ENCODE results near the gene MYBPC2.

The MYBPC2 gene

DNA sequence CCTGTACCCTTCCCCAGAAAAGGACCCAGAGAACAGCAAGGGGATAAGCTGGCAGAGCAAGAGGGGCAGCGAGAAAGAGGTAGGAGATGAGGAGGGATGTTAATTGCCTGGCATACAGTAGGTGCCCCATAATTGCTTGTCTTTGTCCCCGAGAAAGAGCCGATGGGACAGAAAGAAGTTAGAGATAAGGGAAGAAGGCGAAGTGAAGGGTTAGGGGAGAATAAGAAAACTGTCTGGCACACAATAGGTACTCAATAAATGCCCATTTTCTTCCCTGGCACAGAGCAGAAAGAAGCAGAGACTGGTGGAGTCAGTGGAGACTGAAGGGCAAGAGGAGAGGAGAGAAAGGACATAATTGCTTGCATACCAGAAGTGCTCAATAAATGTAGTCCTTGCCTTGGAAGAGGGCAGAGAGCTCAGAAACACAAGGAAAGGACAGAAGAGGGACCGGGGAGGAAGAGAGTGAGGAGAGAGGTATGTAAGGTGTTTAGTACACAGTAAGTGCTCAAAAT, 62.4 kb downstream of the MYBPC2 start:
- Histone ChIP-seq H4K8ac (ENCODE audit: low read depth, low read length) (no peak overlapping the region), H3K4me1 (ENCODE audit: control insufficient read depth in 1 of 2, insufficient read depth in 2 of 2, low read length in 2 of 2) (peaks cover 9 to 20% of the 10 kb centered on the region in 2 experiments), H2BK12ac (ENCODE audit: low read length) (no peak overlapping the region), H3K27me3 (ENCODE audit: insufficient read depth, low read length) (peaks cover 2% of the 10 kb centered on the region), H3K18ac (ENCODE audit: low read length) (no peak overlapping the region), H3K79me2 (ENCODE audit: control insufficient read depth, insufficient read depth, low read length, poor library complexity) (peaks cover 2% of the 10 kb centered on the region), H3K23ac (ENCODE audit: low read length) (no peak overlapping the region), H2BK5ac (ENCODE audit: low read depth, low read length, poor library complexity) (no peak overlapping the region), H3K4ac (ENCODE audit: low read depth, low read length) (no peak overlapping the region), H3K4me2 (ENCODE audit: low read length) (no peak overlapping the region), H3K14ac (ENCODE audit: low read length) (no peak overlapping the region), H2BK120ac (ENCODE audit: insufficient read depth, low read length, poor library complexity) (no peak overlapping the region), H3K9ac (ENCODE audit: low read length) (no peak overlapping the region), H3K9me3 (ENCODE audit: insufficient read depth, low read depth, low read length) (peaks cover 4% of the 10 kb centered on the region), H3K27ac (ENCODE audit: low read depth, low read length) (no peak overlapping the region), H4K12ac (ENCODE audit: low read depth, low read length) (no peak overlapping the region), H4K91ac (ENCODE audit: low read depth, low read length) (no peak overlapping the region), H2AFZ (ENCODE audit: insufficient read depth, low read length, poor library complexity) (no peak overlapping the region), H3K36me3 (ENCODE audit: control insufficient read depth in 1 of 2, insufficient read depth in 2 of 2, low read length in 2 of 2) (peaks cover 4% of the 10 kb centered on the region in 2 experiments), H2AK5ac (ENCODE audit: low read length) (no peak overlapping the region), H3K79me1 (ENCODE audit: low read length) (peaks cover 12% of the 10 kb centered on the region), H3K4me3 (ENCODE audit: low read depth, low read length) (no peak overlapping the region)
- no peak for DNase-seq
- no CpG with 5 or more reads among the region's 5 CpGs for WGBS (ENCODE audit: extremely low coverage, insufficient coverage, insufficient read length)

DNA sequence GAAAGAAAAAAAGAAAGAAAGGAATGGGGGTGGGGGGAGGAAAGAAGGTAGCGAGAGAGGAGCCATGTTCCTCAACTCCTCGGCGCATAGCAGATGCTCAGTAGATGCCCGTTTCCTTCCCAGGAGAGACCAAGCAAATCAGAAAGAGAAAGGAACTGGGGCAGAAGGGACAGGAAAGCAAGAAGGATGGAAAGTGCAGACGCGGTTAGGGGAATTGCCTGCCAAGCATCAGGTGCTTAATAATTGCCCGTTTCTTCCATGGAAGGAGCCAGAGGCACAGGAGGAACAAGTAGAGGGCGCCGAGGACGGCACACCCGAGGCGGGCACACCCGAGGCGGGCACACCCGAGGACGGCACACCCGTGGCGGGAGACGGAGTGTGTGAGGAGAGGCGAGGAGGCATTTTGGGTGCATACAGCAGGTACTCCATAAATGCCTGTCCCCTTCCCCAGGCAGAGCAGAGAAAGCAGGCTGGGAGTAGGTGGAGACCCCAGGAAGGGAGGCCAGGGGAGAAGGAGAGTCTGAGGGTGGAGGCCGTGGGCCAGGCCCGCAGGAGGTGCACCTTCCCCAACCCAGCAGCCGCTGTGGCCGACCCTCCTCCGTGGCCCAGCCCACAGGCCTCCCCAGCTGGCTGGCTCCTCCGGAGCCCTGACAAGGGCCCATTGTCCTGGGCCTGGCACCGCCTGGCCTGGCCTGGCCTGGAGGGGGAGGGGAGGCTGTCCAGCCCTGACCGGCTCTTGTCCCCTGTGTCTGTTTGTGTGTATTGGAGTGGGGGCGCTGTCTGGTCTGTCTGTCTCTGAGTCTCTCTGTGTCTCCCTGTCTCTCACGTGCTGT, 63.7 kb downstream of the MYBPC2 start:
- DNase-seq: no peak
- no CpG with 5 or more reads among the region's 30 CpGs for WGBS (ENCODE audit: extremely low coverage, insufficient coverage, insufficient read length)
- peak overlapping the region; percentile 17 for H3K4me2 ChIP-seq (ENCODE audit: low read length)
- H3K79me2 ChIP-seq (ENCODE audit: control insufficient read depth, insufficient read depth, low read length, poor library complexity): peaks cover 3% of the 10 kb centered on the region
- H3K23ac ChIP-seq (ENCODE audit: low read length): no peak overlapping the region
- peak overlapping the region; percentile 74 for H4K91ac ChIP-seq (ENCODE audit: low read depth, low read length)
- H3K4me1 ChIP-seq (ENCODE audit: control insufficient read depth in 1 of 2, insufficient read depth in 2 of 2, low read length in 2 of 2): peaks cover 20 to 28% of the 10 kb centered on the region in 2 experiments
- no peaks in the 10 kb centered on the region for H3K9me3 ChIP-seq (ENCODE audit: insufficient read depth, low read depth, low read length)
- H2AFZ ChIP-seq (ENCODE audit: insufficient read depth, low read length, poor library complexity): no peak overlapping the region
- no peaks in the 10 kb centered on the region for H3K36me3 ChIP-seq (ENCODE audit: control insufficient read depth in 1 of 2, insufficient read depth in 2 of 2, low read length in 2 of 2)
- H4K8ac ChIP-seq (ENCODE audit: low read depth, low read length): no peak overlapping the region
- no peak overlapping the region for H4K12ac ChIP-seq (ENCODE audit: low read depth, low read length)
- no peak overlapping the region for H3K14ac ChIP-seq (ENCODE audit: low read length)
- no peak overlapping the region for H3K18ac ChIP-seq (ENCODE audit: low read length)
- no peak overlapping the region for H2BK5ac ChIP-seq (ENCODE audit: low read depth, low read length, poor library complexity)
- H2BK120ac ChIP-seq (ENCODE audit: insufficient read depth, low read length, poor library complexity): peak overlapping the region; percentile 19
- peak overlapping the region; percentile 1 for H2AK5ac ChIP-seq (ENCODE audit: low read length)
- H3K9ac ChIP-seq (ENCODE audit: low read length): no peak overlapping the region
- H2BK12ac ChIP-seq (ENCODE audit: low read length): peak overlapping the region; percentile 0
- H3K4ac ChIP-seq (ENCODE audit: low read depth, low read length): no peak overlapping the region
- H3K27ac ChIP-seq (ENCODE audit: low read depth, low read length): no peak overlapping the region
- peaks cover 20% of the 10 kb centered on the region for H3K79me1 ChIP-seq (ENCODE audit: low read length)
- no peak overlapping the region for H3K4me3 ChIP-seq (ENCODE audit: low read depth, low read length)
- no peaks in the 10 kb centered on the region for H3K27me3 ChIP-seq (ENCODE audit: insufficient read depth, low read length)

DNA sequence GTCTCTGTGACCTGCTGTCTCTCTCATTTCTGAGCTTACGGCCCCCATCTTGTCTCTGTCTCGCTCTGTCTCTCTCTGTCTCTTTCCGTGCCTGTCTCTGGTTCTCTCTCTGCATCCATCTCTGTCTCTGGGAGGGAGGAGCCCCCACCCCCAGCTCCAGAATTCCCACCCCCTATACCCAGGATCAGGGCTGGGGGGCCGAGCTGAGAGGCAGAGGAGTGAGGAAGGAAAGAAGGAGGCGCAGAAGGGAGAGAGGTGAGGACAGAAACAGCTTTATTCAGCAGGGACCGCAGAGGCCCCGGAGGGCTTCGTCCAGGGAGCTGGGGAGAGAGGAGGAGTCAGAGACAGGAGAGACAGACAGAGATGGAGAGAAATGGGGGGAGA, 64.3 kb downstream of the MYBPC2 start:
- Histone ChIP-seq H3K4ac (ENCODE audit: low read depth, low read length) (peak overlapping the region; percentile 15), H2AFZ (ENCODE audit: insufficient read depth, low read length, poor library complexity) (no peak overlapping the region), H3K4me2 (ENCODE audit: low read length) (peak overlapping the region; percentile 17), H3K9me3 (ENCODE audit: insufficient read depth, low read depth, low read length) (no peaks in the 10 kb centered on the region), H2BK5ac (ENCODE audit: low read depth, low read length, poor library complexity) (peak overlapping the region; percentile 33), H2BK120ac (ENCODE audit: insufficient read depth, low read length, poor library complexity) (peak overlapping the region; percentile 15), H2AK5ac (ENCODE audit: low read length) (no peak overlapping the region), H4K12ac (ENCODE audit: low read depth, low read length) (no peak overlapping the region), H4K91ac (ENCODE audit: low read depth, low read length) (peak overlapping the region; percentile 74), H3K79me1 (ENCODE audit: low read length) (peaks cover 25% of the 10 kb centered on the region), H3K79me2 (ENCODE audit: control insufficient read depth, insufficient read depth, low read length, poor library complexity) (peaks cover 3% of the 10 kb centered on the region), H2BK12ac (ENCODE audit: low read length) (no peak overlapping the region), H4K8ac (ENCODE audit: low read depth, low read length) (peak overlapping the region; percentile 14), H3K18ac (ENCODE audit: low read length) (no peak overlapping the region), H3K4me1 (ENCODE audit: control insufficient read depth in 1 of 2, insufficient read depth in 2 of 2, low read length in 2 of 2) (peaks cover 23 to 31% of the 10 kb centered on the region in 2 experiments), H3K4me3 (ENCODE audit: low read depth, low read length) (no peak overlapping the region), H3K14ac (ENCODE audit: low read length) (peak overlapping the region; percentile 41), H3K23ac (ENCODE audit: low read length) (no peak overlapping the region), H3K36me3 (ENCODE audit: control insufficient read depth in 1 of 2, insufficient read depth in 2 of 2, low read length in 2 of 2) (no peaks in the 10 kb centered on the region), H3K27me3 (ENCODE audit: insufficient read depth, low read length) (no peaks in the 10 kb centered on the region), H3K27ac (ENCODE audit: low read depth, low read length) (no peak overlapping the region), H3K9ac (ENCODE audit: low read length) (no peak overlapping the region)
- DNase-seq: no peak
- no CpG with 5 or more reads among the region's 8 CpGs for WGBS (ENCODE audit: extremely low coverage, insufficient coverage, insufficient read length)

DNA sequence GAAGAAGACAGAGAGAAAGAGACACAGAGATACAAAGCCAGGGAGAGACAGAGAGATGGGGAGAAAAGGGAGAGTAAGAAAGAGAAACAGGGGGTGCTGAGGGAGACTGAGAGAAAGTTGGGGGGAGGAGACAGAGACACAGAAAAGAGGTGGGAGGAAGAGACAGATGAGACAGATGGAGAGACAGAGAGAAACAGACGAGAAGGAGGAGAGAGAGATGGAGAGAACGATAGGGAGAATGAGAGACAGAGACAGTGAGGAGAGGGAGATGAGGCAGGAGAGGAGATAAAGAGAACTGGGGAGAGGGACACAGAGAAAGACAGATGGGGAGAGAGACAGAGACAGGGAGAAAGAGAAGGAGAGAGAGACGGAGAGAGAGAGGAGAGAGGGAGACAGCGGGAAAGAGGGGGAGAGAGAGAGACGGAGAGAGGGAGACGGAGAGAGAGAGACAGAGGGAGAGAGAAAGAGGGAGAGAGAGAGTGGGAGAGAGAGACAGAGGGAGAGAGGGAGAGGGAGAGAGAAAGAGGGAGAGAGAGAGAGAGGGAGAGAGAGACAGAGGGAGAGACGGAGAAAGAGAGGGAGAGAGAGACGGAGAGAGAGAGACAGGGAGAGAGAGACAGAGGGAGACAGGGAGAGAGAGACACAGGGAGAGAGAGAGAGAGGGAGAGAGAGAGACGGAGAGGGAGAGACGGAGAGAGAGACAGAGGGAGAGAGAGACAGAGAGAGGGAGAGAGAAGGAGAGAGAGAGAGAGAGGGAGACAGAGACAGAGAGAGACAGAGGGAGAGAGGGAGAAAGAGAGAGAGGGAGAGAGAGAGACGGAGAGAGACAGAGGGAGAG, 65.7 kb downstream of the MYBPC2 start:
- peak overlapping the region; percentile 44 for H3K4me2 ChIP-seq (ENCODE audit: low read length)
- no peak overlapping the region for H3K23ac ChIP-seq (ENCODE audit: low read length)
- H2BK5ac ChIP-seq (ENCODE audit: low read depth, low read length, poor library complexity): no peak overlapping the region
- peaks cover 23 to 30% of the 10 kb centered on the region in 2 experiments for H3K4me1 ChIP-seq (ENCODE audit: control insufficient read depth in 1 of 2, insufficient read depth in 2 of 2, low read length in 2 of 2)
- no peak overlapping the region for H2AFZ ChIP-seq (ENCODE audit: insufficient read depth, low read length, poor library complexity)
- H3K79me1 ChIP-seq (ENCODE audit: low read length): peaks cover 27% of the 10 kb centered on the region
- no peaks in the 10 kb centered on the region for H3K36me3 ChIP-seq (ENCODE audit: control insufficient read depth in 1 of 2, insufficient read depth in 2 of 2, low read length in 2 of 2)
- WGBS (ENCODE audit: extremely low coverage, insufficient coverage, insufficient read length): 100% methylated on average over 3 of the region's 11 CpGs
- H2BK12ac ChIP-seq (ENCODE audit: low read length): no peak overlapping the region
- H3K4me3 ChIP-seq (ENCODE audit: low read depth, low read length): no peak overlapping the region
- DNase-seq: no peak
- H3K9me3 ChIP-seq (ENCODE audit: insufficient read depth, low read depth, low read length): no peaks in the 10 kb centered on the region
- H3K4ac ChIP-seq (ENCODE audit: low read depth, low read length): peak overlapping the region; percentile 12
- H4K12ac ChIP-seq (ENCODE audit: low read depth, low read length): no peak overlapping the region
- no peak overlapping the region for H3K18ac ChIP-seq (ENCODE audit: low read length)
- H4K91ac ChIP-seq (ENCODE audit: low read depth, low read length): peak overlapping the region; percentile 29
- peaks cover 3% of the 10 kb centered on the region for H3K79me2 ChIP-seq (ENCODE audit: control insufficient read depth, insufficient read depth, low read length, poor library complexity)
- no peak overlapping the region for H4K8ac ChIP-seq (ENCODE audit: low read depth, low read length)
- H2BK120ac ChIP-seq (ENCODE audit: insufficient read depth, low read length, poor library complexity): no peak overlapping the region
- H2AK5ac ChIP-seq (ENCODE audit: low read length): no peak overlapping the region
- H3K9ac ChIP-seq (ENCODE audit: low read length): no peak overlapping the region
- no peak overlapping the region for H3K27ac ChIP-seq (ENCODE audit: low read depth, low read length)
- H3K14ac ChIP-seq (ENCODE audit: low read length): peak overlapping the region; percentile 6
- H3K27me3 ChIP-seq (ENCODE audit: insufficient read depth, low read length): no peaks in the 10 kb centered on the region

Data from trophoblast cell (in vitro differentiated cells and primary cell).